ENCODE measurements around the gene SLC6A19.
"Not testable (repeated sequence)": the region's sequence is repeated elsewhere in the genome, so short reads cannot be mapped to it uniquely, and the experiment has no call there.

SLC6A19 gene

DNA sequence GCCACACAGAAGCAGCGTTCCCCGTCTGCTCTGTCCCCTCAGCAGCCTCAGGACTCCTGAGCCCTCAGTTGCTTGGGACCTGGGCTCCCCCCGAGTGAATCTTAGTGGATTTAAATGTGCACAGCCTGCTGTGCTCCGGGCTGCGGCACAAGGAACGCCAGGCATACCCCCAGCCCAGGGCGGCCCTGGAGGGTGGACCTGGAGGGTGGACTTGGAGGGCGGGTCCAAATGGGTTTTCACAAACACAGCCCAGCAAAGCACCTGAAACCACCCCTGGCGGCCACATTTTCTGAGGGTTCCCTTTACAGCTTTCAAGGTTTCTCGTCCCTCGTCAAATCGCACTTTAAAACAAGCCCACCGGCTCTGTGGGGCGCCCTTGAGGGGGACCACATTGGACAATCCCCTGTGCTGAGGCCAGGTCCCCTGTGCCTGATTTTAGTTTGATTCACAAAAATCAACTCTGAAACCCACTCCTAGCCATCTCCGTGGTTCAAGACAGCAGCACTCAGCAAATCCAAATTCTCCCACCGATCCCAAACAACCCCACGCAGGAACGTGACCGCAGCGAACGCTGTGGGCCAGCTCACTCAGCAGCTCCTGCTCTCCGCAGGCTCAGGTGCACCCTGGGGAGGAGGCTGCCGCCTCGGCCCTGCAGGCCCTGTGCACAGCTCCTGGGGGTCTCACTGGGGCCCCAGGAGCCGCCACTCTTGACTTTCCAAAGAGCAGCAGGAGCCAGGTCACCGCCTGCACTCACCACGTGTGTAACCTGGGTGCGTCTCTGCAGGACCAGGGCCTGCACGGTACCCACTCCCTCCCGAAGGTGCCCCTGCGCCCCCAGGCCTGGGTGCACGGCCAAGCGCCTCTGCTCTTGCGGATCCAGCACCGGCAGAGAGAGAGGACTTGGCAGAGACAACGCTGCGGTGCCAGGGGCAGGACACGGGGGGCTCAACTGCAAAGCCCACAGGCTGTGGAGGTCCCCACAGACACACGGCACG lies 64.4 kb downstream of the SLC6A19 start:
- DNase-seq (ENCODE audit: low read depth in 2 of 2) = no peak

DNA sequence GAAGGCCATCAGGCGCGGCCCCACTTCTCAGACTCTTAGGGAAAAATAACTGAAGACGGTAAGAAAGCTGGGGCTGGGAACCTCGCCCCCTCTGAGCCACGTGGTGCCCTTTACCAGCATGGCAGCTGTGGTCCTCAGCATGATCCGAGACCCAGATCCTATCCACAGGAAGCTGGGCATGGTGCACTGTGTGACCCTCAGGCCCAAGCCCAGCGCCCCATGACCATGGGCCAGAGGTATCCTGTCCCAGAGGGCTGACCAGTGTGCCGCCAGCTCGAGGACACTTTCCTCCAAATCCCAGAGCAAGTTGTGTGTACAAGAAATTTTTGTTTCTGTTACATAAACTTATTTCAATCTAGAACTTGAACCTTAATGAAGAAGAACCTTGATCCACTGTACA lies 65.4 kb downstream of the SLC6A19 start:
- no peak for DNase-seq (ENCODE audit: low read depth in 2 of 2)

DNA sequence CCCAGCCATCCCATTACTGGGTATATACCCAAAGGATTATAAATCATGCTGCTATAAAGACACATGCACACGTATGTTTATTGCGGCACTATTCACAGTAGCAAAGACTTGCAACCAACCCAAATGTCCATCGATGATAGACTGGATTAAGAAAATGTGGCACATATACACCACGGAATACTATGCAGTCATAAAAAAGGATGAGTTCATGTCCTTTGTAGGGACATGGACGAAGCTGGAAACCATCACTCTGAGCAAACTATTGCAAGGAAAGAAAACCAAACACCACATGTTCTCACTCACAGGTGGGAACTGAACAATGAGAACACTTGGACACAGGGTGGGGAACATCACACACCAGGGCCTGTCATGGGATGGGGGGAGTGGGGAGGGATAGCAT lies 66.1 kb downstream of the SLC6A19 start:
- not testable (repeated sequence) for DNase-seq (ENCODE audit: low read depth in 2 of 2)

DNA sequence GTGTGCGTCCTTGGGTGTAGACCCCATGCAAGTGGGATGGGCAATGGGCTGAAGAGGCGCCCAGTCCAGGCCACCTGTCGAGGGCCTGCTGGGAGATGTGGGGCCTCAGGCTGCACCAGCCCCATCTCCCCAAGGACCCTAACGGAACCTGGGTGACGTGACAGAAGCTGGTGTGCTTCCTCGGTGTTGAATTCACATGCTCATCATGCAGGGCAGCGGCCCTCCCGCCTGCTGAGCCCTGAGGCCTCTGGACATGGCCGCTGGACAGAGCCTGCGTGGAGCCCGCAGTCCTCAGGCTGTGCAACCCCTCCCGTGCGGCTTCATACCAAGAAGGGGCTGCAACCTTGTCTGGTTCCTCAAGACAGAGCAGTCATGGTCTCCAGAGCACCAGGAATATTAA lies 66.7 kb downstream of the SLC6A19 start:
- no peak for DNase-seq (ENCODE audit: low read depth in 2 of 2)

DNA sequence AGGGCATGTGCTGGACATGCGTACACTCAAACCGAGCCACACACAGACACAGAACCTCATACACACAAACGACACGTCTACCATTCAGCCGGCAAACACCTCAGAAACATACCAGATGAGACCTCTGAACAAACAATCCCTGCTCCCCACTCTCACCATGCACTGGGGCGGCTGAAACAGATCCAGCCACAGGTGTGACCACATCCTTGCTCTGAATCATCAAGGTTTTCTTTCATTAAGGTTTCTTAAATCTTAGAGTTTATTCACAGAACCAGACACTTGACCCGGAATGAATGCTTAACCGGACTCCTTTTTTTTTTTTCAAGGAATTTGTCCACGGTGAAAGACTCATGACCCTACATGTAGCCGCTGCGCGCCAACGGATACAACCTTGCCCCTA lies 67.3 kb downstream of the SLC6A19 start:
- DNase-seq (ENCODE audit: low read depth in 2 of 2) = no peak

DNA sequence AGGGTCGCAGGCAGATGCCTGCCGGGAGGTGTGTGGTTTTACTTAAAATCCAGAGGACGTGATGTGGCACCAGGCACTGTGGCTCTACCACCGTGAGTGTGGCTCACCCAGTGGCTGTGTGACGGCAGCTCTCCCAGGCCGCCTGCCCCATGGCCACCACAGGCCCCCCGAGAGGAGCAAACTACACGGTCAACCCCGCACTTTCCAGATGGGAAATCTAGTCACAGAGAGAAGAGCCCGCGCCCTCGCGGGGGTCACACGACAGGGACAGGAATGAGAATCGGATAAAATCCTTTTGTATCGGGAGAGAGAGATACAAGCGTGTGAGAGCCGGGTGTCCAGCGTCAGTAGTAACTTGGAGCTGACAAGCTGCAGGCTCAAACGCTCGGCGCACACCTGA lies 69.0 kb downstream of the SLC6A19 start:
- DNase-seq (ENCODE audit: low read depth in 2 of 2) = no peak

DNA sequence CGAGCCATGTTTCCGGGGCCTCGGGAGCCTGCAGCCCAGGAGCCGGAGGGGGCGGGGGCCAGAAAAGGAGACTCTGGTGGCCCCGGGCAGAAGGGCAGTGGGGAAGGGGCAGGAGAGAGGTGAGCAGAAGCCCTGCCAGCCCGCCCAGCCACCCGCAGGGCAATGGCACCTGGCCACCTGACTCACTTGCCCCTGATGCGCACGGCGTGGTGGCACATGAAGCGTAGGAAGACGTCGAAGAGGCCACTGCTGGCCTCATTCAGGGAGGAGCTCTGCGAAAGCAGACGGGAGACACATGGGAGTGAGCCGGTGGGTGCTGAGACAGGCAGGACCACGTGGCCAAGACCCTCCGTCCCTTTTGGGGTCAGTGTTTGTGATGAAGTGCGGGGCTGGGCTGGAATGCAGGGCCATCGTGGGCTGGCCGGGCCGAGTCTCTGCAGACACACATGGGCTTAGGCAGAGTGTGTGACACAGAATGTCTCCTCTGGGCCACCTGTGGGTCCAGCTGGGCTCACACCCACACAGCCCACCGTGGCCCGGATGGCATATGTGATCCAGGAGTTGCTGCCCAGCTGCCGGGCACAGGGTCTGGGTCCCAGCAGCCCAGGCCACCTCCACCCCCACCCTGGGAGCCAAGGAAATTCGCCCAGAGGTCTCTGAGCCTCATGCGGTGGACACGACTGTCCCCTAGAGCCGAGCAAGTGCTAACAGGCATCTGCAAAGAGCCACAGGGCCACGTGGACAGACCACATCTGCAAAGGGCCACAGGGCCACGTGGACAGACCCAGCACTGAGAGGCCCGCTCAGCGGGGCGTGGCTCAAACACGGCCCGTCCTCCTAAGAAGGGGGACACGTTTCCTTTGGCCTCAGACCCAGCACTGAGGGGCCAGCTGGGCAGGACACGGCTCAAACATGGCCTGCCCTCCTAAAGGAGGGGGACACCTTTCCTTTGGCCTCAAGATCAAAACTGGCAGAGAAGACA lies 69.8 kb downstream of the SLC6A19 start:
- DNase-seq (ENCODE audit: low read depth in 2 of 2) = no peak

DNA sequence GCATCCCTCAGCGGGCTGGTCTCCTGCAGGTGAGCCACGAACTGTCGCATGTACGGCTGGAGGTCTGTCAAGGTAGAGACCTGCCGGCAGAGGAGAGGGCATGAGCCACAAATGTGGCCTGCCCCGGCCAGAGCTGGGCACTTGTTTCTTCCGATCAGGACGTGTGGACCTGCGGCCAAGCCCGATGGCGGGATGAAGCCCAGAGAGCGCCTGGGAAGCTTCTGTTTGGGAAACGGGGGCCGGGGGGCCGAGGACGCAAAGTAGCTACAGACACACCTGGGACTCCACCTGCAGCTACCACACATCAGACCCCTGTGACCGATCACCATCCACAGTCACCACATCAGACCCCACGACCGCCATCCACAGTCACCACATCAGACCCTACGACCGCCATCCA lies 70.8 kb downstream of the SLC6A19 start:
- no peak for DNase-seq (ENCODE audit: low read depth in 2 of 2)

DNA sequence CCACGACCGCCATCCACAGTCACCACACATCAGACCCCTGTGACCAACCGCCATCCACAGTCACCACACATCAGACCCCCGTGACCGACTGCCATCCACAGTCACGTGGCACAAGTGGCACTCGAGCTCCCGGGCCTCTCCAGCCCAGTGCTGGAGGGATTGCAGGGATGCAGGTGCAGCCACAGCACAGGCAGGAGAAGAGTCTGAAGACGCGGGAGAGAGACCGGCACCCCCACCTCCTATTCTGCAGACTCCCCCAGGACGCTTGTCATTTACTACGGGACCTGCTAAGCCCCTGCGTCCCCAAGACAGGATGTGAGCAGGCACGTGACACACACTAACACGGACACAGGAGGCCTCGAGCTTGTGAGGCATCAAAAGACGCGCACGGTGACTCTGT lies 72.3 kb downstream of the SLC6A19 start:
- no peak for DNase-seq (ENCODE audit: low read depth in 2 of 2)

DNA sequence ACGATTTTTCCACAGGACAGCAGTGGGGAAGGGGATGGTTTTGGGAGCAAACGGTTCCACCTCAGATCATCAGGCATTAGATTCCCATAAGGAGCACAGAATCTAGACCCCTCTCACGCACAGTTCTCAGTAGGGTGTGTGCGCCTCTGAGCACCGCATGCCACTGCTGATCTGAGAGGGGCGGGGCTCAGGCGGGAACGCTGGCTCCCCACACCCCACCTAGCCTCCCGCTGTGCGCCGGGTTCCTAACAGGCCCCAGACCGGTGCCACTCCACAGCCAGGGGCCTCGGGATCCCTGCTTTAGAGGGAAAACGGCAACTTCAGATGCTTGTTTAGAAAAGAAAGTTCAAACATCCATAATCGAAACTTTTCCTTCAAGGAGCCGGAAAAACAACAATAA lies 73.1 kb downstream of the SLC6A19 start:
- DNase-seq (ENCODE audit: low read depth in 2 of 2) = no peak

Measured in fibroblast of skin of left biceps (primary cell).